Parathyroid adenoma (tissue), 2 donors: ENCODE results near the gene SLC29A1.

Experiments used
- H2AFZ ChIP-seq: fragments of 300-600 bp; sonication (generic); one replicate; pipeline ENCODE4 v1.7.0; 2017; ENCODE audit warnings: antibody characterized with exemption, mild to moderate bottlenecking
- H3K27ac ChIP-seq: fragments of 300-600 bp; sonication (generic); one replicate; pipeline ENCODE4 v1.7.0; 2017
- H3K27me3 ChIP-seq: fragments of 300-600 bp; sonication (generic); one replicate; pipeline ENCODE4 v1.7.0; 2017; ENCODE audit warnings: low read length; ENCODE audit not compliant: control insufficient read depth, insufficient read depth
- H3K36me3 ChIP-seq: fragments of 300-600 bp; sonication (generic); one replicate; pipeline ENCODE4 v1.7.0; 2017; ENCODE audit warnings: low read length; ENCODE audit not compliant: control insufficient read depth, insufficient read depth
- H3K4me1 ChIP-seq: fragments of 300-600 bp; sonication (generic); one replicate; pipeline ENCODE4 v1.7.0; 2017; ENCODE audit warnings: control low read depth
- H3K4me2 ChIP-seq: fragments of 300-600 bp; sonication (generic); one replicate; pipeline ENCODE4 v1.7.0; 2017; ENCODE audit warnings: low read length
- H3K4me3 ChIP-seq: fragments of 300-600 bp; sonication (generic); one replicate; pipeline ENCODE4 v1.7.0; 2017; ENCODE audit warnings: low read depth, low read length
- H3K79me2 ChIP-seq: fragments of 300-600 bp; sonication (generic); one replicate; pipeline ENCODE4 v1.7.0; 2017; ENCODE audit warnings: control low read depth
- H3K9ac ChIP-seq: fragments of 300-600 bp; sonication (generic); one replicate; pipeline ENCODE4 v1.7.0; 2017; ENCODE audit warnings: mild to moderate bottlenecking
- H3K9me3 ChIP-seq: fragments of 300-600 bp; sonication (generic); one replicate; pipeline ENCODE4 v1.7.0; 2017; ENCODE audit warnings: low read length; ENCODE audit not compliant: control insufficient read depth
- CTCF ChIP-seq: fragments of 300-600 bp; sonication (generic); IDR thresholded peaks from one replicate; pipeline ENCODE4 v1.7.0; 2017; ENCODE audit warnings: antibody characterized with exemption, mild to moderate bottlenecking
- donor health status: primary hyperparathyroidism.

Gene SLC29A1

GRCh38 chr6:44207966-44208365, 15.4 kb upstream of the SLC29A1 start:
- TF ChIP-seq CTCF, result no peak
- no peaks in the 10 kb centered on the region for H3K27me3 ChIP-seq
- H3K9ac ChIP-seq, result no peak overlapping the region
- H3K27ac ChIP-seq, result no peak overlapping the region
- H3K4me3 ChIP-seq, result no peak overlapping the region
- H3K9me3 ChIP-seq, result no peaks in the 10 kb centered on the region
- no peak overlapping the region for H2AFZ ChIP-seq
- no peak overlapping the region for H3K4me2 ChIP-seq
- H3K36me3 ChIP-seq, result no peaks in the 10 kb centered on the region
- H3K4me1 ChIP-seq, result no peaks in the 10 kb centered on the region
- no peaks in the 10 kb centered on the region for H3K79me2 ChIP-seq

- no peak overlapping the region for H3K27ac ChIP-seq
- H3K4me1 ChIP-seq, result no peaks in the 10 kb centered on the region
- no peak for TF ChIP-seq CTCF
- H3K36me3 ChIP-seq, result no peaks in the 10 kb centered on the region
- H2AFZ ChIP-seq, result no peak overlapping the region
- no peaks in the 10 kb centered on the region for H3K27me3 ChIP-seq
- H3K9ac ChIP-seq, result no peak overlapping the region
- H3K79me2 ChIP-seq, result no peaks in the 10 kb centered on the region
- H3K4me2 ChIP-seq, result no peak overlapping the region
- H3K9me3 ChIP-seq, result no peaks in the 10 kb centered on the region
- no peak overlapping the region for H3K4me3 ChIP-seq
These were observed 12.1 kb upstream of the SLC29A1 start for GRCh38 chr6:44211284-44211683.

- no peaks in the 10 kb centered on the region for H3K27me3 ChIP-seq
- no peak overlapping the region for H3K27ac ChIP-seq
- H3K4me2 ChIP-seq, result no peak overlapping the region
- no peak for TF ChIP-seq CTCF
- H3K9ac ChIP-seq, result no peak overlapping the region
- no peaks in the 10 kb centered on the region for H3K4me1 ChIP-seq
- no peak overlapping the region for H2AFZ ChIP-seq
- no peak overlapping the region for H3K4me3 ChIP-seq
- H3K79me2 ChIP-seq, result no peaks in the 10 kb centered on the region
- H3K9me3 ChIP-seq, result no peaks in the 10 kb centered on the region
- H3K36me3 ChIP-seq, result no peaks in the 10 kb centered on the region
These were observed 9.1 kb upstream of the SLC29A1 start for GRCh38 chr6:44214307-44214706.

- Histone ChIP-seq H3K79me2 (no peaks in the 10 kb centered on the region), H3K27ac (no peak within 1 kb of the TSS), H3K27me3 (no peaks in the 10 kb centered on the region), H3K9me3 (no peaks in the 10 kb centered on the region), H3K4me1 (peaks cover 9% of the 10 kb centered on the region), H3K36me3 (no peaks in the 10 kb centered on the region), H3K4me2 (no peak within 1 kb of the TSS), H3K4me3 (no peak within 1 kb of the TSS), H2AFZ (no peak within 1 kb of the TSS), H3K9ac (no peak within 1 kb of the TSS)
- TF ChIP-seq CTCF, result no peak
These were observed 6.6 kb upstream of the SLC29A1 start, which contains the start of gene MYMX for GRCh38 chr6:44216677-44217331. Gene MYMX, plus strand, starts transcription at chr6:44216926. Its CDS starts 546 bp downstream, at chr6:44217472.
